H9 (cell line): ENCODE data around the gene IL15. TPM values are rescaled to one million over a fixed set of nuclear protein-coding genes. Genes with fewer than 3 reads are reported as not detected.

ENCODE experiments used
- DNase-seq: peaks from one replicate; pipeline ENCODE4 v3.0.0-alpha.2; 2017
- H2AFZ ChIP-seq: one replicate; pipeline ENCODE4 v1.6.1; 2013; ENCODE audit warnings: mild to moderate bottlenecking, low read length, control low read depth, moderate library complexity
- H2AK5ac ChIP-seq: 2 replicates; pipeline ENCODE4 v1.6.1; 2013; ENCODE audit warnings: low read length, control low read depth, mixed read lengths; ENCODE audit not compliant: insufficient read length
- H2BK120ac ChIP-seq: one replicate; pipeline ENCODE4 v1.6.1; 2013; ENCODE audit warnings: low read depth, mild to moderate bottlenecking, low read length, control low read depth, inconsistent platforms; ENCODE audit not compliant: poor library complexity, severe bottlenecking
- H2BK12ac ChIP-seq: 2 replicates; pipeline ENCODE4 v1.6.1; 2013; ENCODE audit warnings: low read length, control low read depth, mixed read lengths, low read depth; ENCODE audit not compliant: insufficient read length
- H2BK15ac ChIP-seq: 2 replicates; pipeline ENCODE4 v1.6.1; 2013; ENCODE audit warnings: low read depth, low read length, control low read depth
- H2BK20ac ChIP-seq: one replicate; pipeline ENCODE4 v1.6.1; 2013; ENCODE audit warnings: low read depth, mild to moderate bottlenecking, low read length, control low read depth, inconsistent platforms; ENCODE audit not compliant: poor library complexity, severe bottlenecking
- H2BK5ac ChIP-seq: 2 replicates; pipeline ENCODE4 v1.6.1; 2013; ENCODE audit warnings: low read length, control low read depth, mixed read lengths; ENCODE audit not compliant: insufficient read length
- H3K14ac ChIP-seq: 2 replicates; pipeline ENCODE4 v1.6.1; 2013; ENCODE audit warnings: low read length, control low read depth; ENCODE audit not compliant: insufficient read depth
- H3K18ac ChIP-seq: 2 replicates; pipeline ENCODE4 v1.6.1; 2013; ENCODE audit warnings: low read depth, mild to moderate bottlenecking, mixed read lengths, low read length, control low read depth; ENCODE audit not compliant: insufficient read length
- H3K23ac ChIP-seq: 2 replicates; pipeline ENCODE4 v1.6.1; 2013; ENCODE audit warnings: low read length, control low read depth, mixed read lengths, low read depth; ENCODE audit not compliant: insufficient read length
- H3K23me2 ChIP-seq: 2 replicates; pipeline ENCODE4 v1.6.1; 2013; ENCODE audit warnings: low read depth, mild to moderate bottlenecking, mixed read lengths, low read length, control low read depth; ENCODE audit not compliant: insufficient read length, poor library complexity, severe bottlenecking
- H3K27ac ChIP-seq: 2 replicates; pipeline ENCODE4 v1.5.1; 2013; ENCODE audit warnings: low read length, control low read depth, mixed read lengths, low read depth; ENCODE audit not compliant: insufficient read length
- H3K27me3 ChIP-seq: 2 replicates; pipeline ENCODE4 v1.6.1; 2013; ENCODE audit warnings: low read length, control low read depth, inconsistent platforms; ENCODE audit not compliant: insufficient read depth
- H3K4ac ChIP-seq: 2 replicates; pipeline ENCODE4 v1.6.1; 2013; ENCODE audit warnings: low read depth, mild to moderate bottlenecking, control low read depth, inconsistent platforms, low read length, moderate library complexity
- H3K4me1 ChIP-seq: 2 replicates; pipeline ENCODE4 v1.6.1; 2013; ENCODE audit warnings: low read length, control low read depth, inconsistent platforms; ENCODE audit not compliant: insufficient read depth
- H3K4me2 ChIP-seq: 2 replicates; pipeline ENCODE4 v1.6.1; 2013; ENCODE audit warnings: low read length, control low read depth, mixed read lengths; ENCODE audit not compliant: insufficient read length, insufficient read depth
- H3K56ac ChIP-seq: 2 replicates; pipeline ENCODE4 v1.6.1; 2013; ENCODE audit warnings: low read depth, mild to moderate bottlenecking, mixed read lengths, low read length, control low read depth; ENCODE audit not compliant: insufficient read length
- H3K79me1 ChIP-seq: 2 replicates; pipeline ENCODE4 v1.6.1; 2013; ENCODE audit warnings: low read depth, mild to moderate bottlenecking, moderate library complexity, low read length, control low read depth, inconsistent platforms; ENCODE audit not compliant: insufficient read depth, poor library complexity, severe bottlenecking
- H3K79me2 ChIP-seq: 2 replicates; pipeline ENCODE4 v1.6.1; 2013; ENCODE audit warnings: low read length, control low read depth, inconsistent platforms; ENCODE audit not compliant: insufficient read depth
- H3K9ac ChIP-seq: 2 replicates; pipeline ENCODE4 v1.6.1; 2013; ENCODE audit warnings: low read length, control low read depth, mixed read lengths; ENCODE audit not compliant: insufficient read length; ENCODE audit errors: extremely low read depth
- H3K9me3 ChIP-seq: one replicate; pipeline ENCODE4 v1.6.1; 2013; ENCODE audit warnings: low read depth, low read length, inconsistent platforms; ENCODE audit not compliant: control insufficient read depth
- H3T11ph ChIP-seq: one replicate; pipeline ENCODE4 v1.6.1; 2013; ENCODE audit warnings: mild to moderate bottlenecking, low read length, control low read depth, inconsistent platforms
- H4K20me1 ChIP-seq: one replicate; pipeline ENCODE4 v1.6.1; 2013; ENCODE audit not compliant: control insufficient read depth, insufficient read length, insufficient read depth
- H4K5ac ChIP-seq: 2 replicates; pipeline ENCODE4 v1.6.1; 2013; ENCODE audit warnings: low read depth, mild to moderate bottlenecking, mixed read lengths, low read length, control low read depth; ENCODE audit not compliant: insufficient read length
- H4K8ac ChIP-seq: replicated peaks from 2 replicates; pipeline ENCODE4 v1.6.1; 2013; ENCODE audit warnings: low read length, control low read depth, mixed read lengths, low read depth; ENCODE audit not compliant: insufficient read length
- H4K91ac ChIP-seq: 2 replicates; pipeline ENCODE4 v1.6.1; 2013; ENCODE audit warnings: low read depth, mild to moderate bottlenecking, moderate library complexity, mixed read lengths, low read length, control low read depth; ENCODE audit not compliant: insufficient read length
- H3K27ac Mint-ChIP-seq, 3 experiments: 2 replicates in 2 of 3; 3 replicates in 1 of 3; pipeline ENCODE4 v1.8.0; 2020 to 2021; ENCODE audit warnings: mixed read lengths in 3 of 3, mild to moderate bottlenecking in 1 of 3, moderate library complexity in 1 of 3
- H3K27me3 Mint-ChIP-seq: 2 replicates; pipeline ENCODE4 v1.8.0; 2021; ENCODE audit warnings: low read depth, mild to moderate bottlenecking, moderate library complexity, mixed read lengths
- H3K36me3 Mint-ChIP-seq, 3 experiments: 2 replicates in 2 of 3; 3 replicates in 1 of 3; pipeline ENCODE4 v1.8.0; 2020 to 2021; ENCODE audit warnings: low read depth in 3 of 3, mixed read lengths in 3 of 3; ENCODE audit not compliant: insufficient read depth in 1 of 3
- H3K4me1 Mint-ChIP-seq, 2 experiments: 2 replicates each; pipeline ENCODE4 v1.8.0; 2020; ENCODE audit warnings: mixed read lengths in 2 of 2
- H3K4me3 Mint-ChIP-seq, 2 experiments: 2 replicates in 1 of 2; 3 replicates in 1 of 2; pipeline ENCODE4 v1.8.0; 2020 to 2021; ENCODE audit warnings: mild to moderate bottlenecking in 2 of 2, mixed read lengths in 2 of 2, moderate library complexity in 1 of 2
- H3K9me3 Mint-ChIP-seq, 2 experiments: 2 replicates in 1 of 2; 3 replicates in 1 of 2; pipeline ENCODE4 v1.8.0; 2020; ENCODE audit warnings: mild to moderate bottlenecking in 2 of 2, mixed read lengths in 2 of 2, moderate library complexity in 1 of 2
- CTCF ChIP-seq: fragments of 200-600 bp; sonication (generic); conservative IDR thresholded peaks from 3 replicates; pipeline ENCODE4 v1.8.0; 2021; ENCODE audit warnings: antibody characterized with exemption, mild to moderate bottlenecking
- WGBS: extraction: QIAGEN DNeasy Blood & Tissue Kit; methylation state at CpG from one replicate; pipeline ENCODE4 v1.1.7; 2013; ENCODE audit warnings: missing lambda C conversion rate, low lambda C conversion rate, mixed read lengths; ENCODE audit not compliant: insufficient read length; ENCODE audit errors: extremely low coverage; 5-methylcytosine and 5-hydroxymethylcytosine counted together
- total RNA-seq: library from RNA; stranded (reverse); gene quantifications from 2 replicates; pipeline ENCODE4 v1.2.1, GENCODE V29; 2021

The IL15 gene
- total RNA-seq, 1 experiment from 2014 or later: 0.61 TPM

- Histone ChIP-seq H2BK15ac (no peak overlapping the region), H3K27ac (no peak overlapping the region), H2BK120ac (no peak overlapping the region), H4K5ac (no peak overlapping the region), H3T11ph (no peak overlapping the region), H3K4ac (no peak overlapping the region), H3K27me3 (no peaks in the 10 kb centered on the region), H2BK5ac (no peak overlapping the region), H3K9me3 (no peaks in the 10 kb centered on the region), H3K56ac (no peak overlapping the region), H3K79me1 (no peaks in the 10 kb centered on the region), H2BK20ac (no peak overlapping the region), H2BK12ac (no peak overlapping the region), H3K23ac (no peak overlapping the region), H3K4me2 (no peak overlapping the region), H3K4me1 (no peaks in the 10 kb centered on the region), H3K18ac (no peak overlapping the region), H3K23me2 (no peaks in the 10 kb centered on the region), H4K8ac (no peak overlapping the region), H4K20me1 (no peaks in the 10 kb centered on the region), H3K14ac (no peak overlapping the region), H3K79me2 (no peaks in the 10 kb centered on the region), H4K91ac (no peak overlapping the region), H3K9ac (no peak overlapping the region), H2AFZ (no peak overlapping the region), H2AK5ac (no peak overlapping the region)
- WGBS: no CpG with 5 or more reads among the region's 3 CpGs
- Mint-ChIP-seq H3K27ac (no peak overlapping the region), H3K27me3 (no peaks in the 10 kb centered on the region), H3K4me1 (no peaks in the 10 kb centered on the region), H3K36me3 (no peaks in the 10 kb centered on the region), H3K9me3 (no peaks in the 10 kb centered on the region), H3K4me3 (no peak overlapping the region)
- DNase-seq: no peak
- TF ChIP-seq CTCF: no peak
Observed at GRCh38 chr4:141656031-141656430, 19.6 kb downstream of the IL15 start.
